ENCODE measurements around the gene ATAD1.

- no peak for TF ChIP-seq CTCF (IDR thresholded peaks at IDR 0.05)
- TF ChIP-seq POLR2A (IDR thresholded peaks at IDR 0.05) = no peak
Measured at GRCh38 chr10:87715552-87716347, 102.3 kb downstream of the ATAD1 start.

Measured in gastroesophageal sphincter (tissue), 3 donors.